H1 (cell line): Measurements from ENCODE around the gene STAP2.

Experiments used
- ASH2L ChIP-seq: fragments of 200-600, 300-600 bp; sonication (generic); IDR thresholded peaks from one replicate; pipeline ENCODE4 v1.7.1; 2017; ENCODE audit warnings: low read length
- ATF2 ChIP-seq: IDR thresholded peaks from 2 replicates; pipeline ENCODE4 v1.6.1; 2012; ENCODE audit warnings: low read length, inconsistent platforms
- CBX5 ChIP-seq: fragments of 300-800, 300-1000 bp; sonication (generic); IDR thresholded peaks from 2 replicates; pipeline ENCODE4 v1.7.1; 2016; ENCODE audit warnings: antibody characterized with exemption, low read length, low read depth
- CHD1 ChIP-seq: IDR thresholded peaks from 2 replicates; pipeline ENCODE4 v1.6.1; 2012; ENCODE audit warnings: low read depth, low read length, improper control_type of control experiment
- CTCF ChIP-seq, 3 experiments: IDR thresholded peaks; 1 replicate in 2 of 3; 2 replicates in 1 of 3; pipeline versions ENCODE4 v1.5.1 to v1.6.1; 2011; ENCODE audit warnings: low read length in 3 of 3, mild to moderate bottlenecking in 3 of 3, inconsistent platforms in 2 of 3, low read depth in 1 of 3, moderate library complexity in 1 of 3; ENCODE audit not compliant: insufficient read depth in 1 of 3; ENCODE audit errors: control extremely low read depth in 1 of 3
- EP300 ChIP-seq, 2 experiments: IDR thresholded peaks; 1 replicate in 1 of 2; 2 replicates in 1 of 2; pipeline ENCODE4 v1.6.1; 2011 to 2012; ENCODE audit warnings: low read depth in 2 of 2, low read length in 2 of 2, mild to moderate bottlenecking in 2 of 2, borderline replicate concordance in 1 of 2, inconsistent platforms in 1 of 2, moderate library complexity in 1 of 2
- GABPA ChIP-seq: IDR thresholded peaks from 2 replicates; pipeline ENCODE4 v1.6.1; 2011; ENCODE audit warnings: mild to moderate bottlenecking, low read length, moderate library complexity, borderline replicate concordance; ENCODE audit not compliant: insufficient read depth
- MAX ChIP-seq: IDR thresholded peaks from 2 replicates; pipeline ENCODE4 v1.6.1; 2012; ENCODE audit warnings: inconsistent platforms
- POLR2A ChIP-seq, 2 experiments: IDR thresholded peaks; 1 replicate in 1 of 2; 2 replicates in 1 of 2; pipeline ENCODE4 v1.6.1; 2011; ENCODE audit warnings: low read depth in 2 of 2, low read length in 2 of 2, mild to moderate bottlenecking in 2 of 2; ENCODE audit errors: control extremely low read depth in 1 of 2
- SUZ12 ChIP-seq: fragments of 200-600 bp; sonication (generic); IDR thresholded peaks from 2 replicates; pipeline ENCODE4 v1.6.1; 2012; ENCODE audit warnings: mild to moderate bottlenecking, inconsistent platforms, low read length, moderate library complexity, mixed read lengths
- TAF1 ChIP-seq: IDR thresholded peaks from 2 replicates; pipeline ENCODE4 v1.6.1; 2011; ENCODE audit warnings: mild to moderate bottlenecking, low read depth, low read length
- TEAD4 ChIP-seq: IDR thresholded peaks from 2 replicates; pipeline ENCODE4 v1.6.1; 2012; ENCODE audit warnings: low read depth, low read length, inconsistent platforms, mixed read lengths
- ZNF274 ChIP-seq: IDR thresholded peaks from 2 replicates; pipeline ENCODE4 v1.7.0; 2012; ENCODE audit warnings: low read length, borderline replicate concordance; ENCODE audit errors: extremely low read depth

- TF ChIP-seq CBX5 (no peak), POLR2A (IDR thresholded peaks at IDR 0.05; ENCODE audit: control extremely low read depth in 1 of 2, low read depth in 2 of 2, low read length in 2 of 2) (no peak; a peak in 1 of 3 replicates), CTCF (IDR thresholded peaks at IDR 0.05; ENCODE audit: control extremely low read depth in 1 of 3, insufficient read depth in 1 of 3, low read depth in 1 of 3, low read length in 3 of 3) (no peak), TEAD4 (no peak), GABPA (no peak), EP300 (IDR thresholded peaks at IDR 0.05; ENCODE audit: borderline replicate concordance in 1 of 2, low read depth in 2 of 2, low read length in 2 of 2) (no peak), ZNF274 (no peak), TAF1 (no peak), ATF2 (no peak), CHD1 (no peak), SUZ12 (no peak), ASH2L (no peak), MAX (no peak)
Measured at GRCh38 chr19:4362101-4362828, 23.6 kb upstream of the STAP2 start.
